Trophoblast cell (in vitro differentiated cells and primary cell): ENCODE data around the gene KPNA4.

Experiments
- DNase-seq, 2 donors: peaks; one replicate each; pipeline ENCODE4 v3.0.0-alpha.2; 2016
- H2AFZ ChIP-seq: 2 replicates; pipeline ENCODE4 v1.6.1; 2013; ENCODE audit warnings: low read length, moderate library complexity, mild to moderate bottlenecking; ENCODE audit not compliant: insufficient read depth, poor library complexity
- H2AK5ac ChIP-seq: 2 replicates; pipeline ENCODE4 v1.6.1; 2013; ENCODE audit warnings: mild to moderate bottlenecking, low read length
- H2BK120ac ChIP-seq: 2 replicates; pipeline ENCODE4 v1.6.1; 2013; ENCODE audit warnings: low read length, mild to moderate bottlenecking, moderate library complexity; ENCODE audit not compliant: insufficient read depth, poor library complexity
- H2BK12ac ChIP-seq: 2 replicates; pipeline ENCODE4 v1.6.1; 2013; ENCODE audit warnings: mild to moderate bottlenecking, low read length, moderate library complexity
- H2BK5ac ChIP-seq: 2 replicates; pipeline ENCODE4 v1.6.1; 2013; ENCODE audit warnings: low read length, low read depth, moderate library complexity, mild to moderate bottlenecking; ENCODE audit not compliant: poor library complexity
- H3K14ac ChIP-seq: 2 replicates; pipeline ENCODE4 v1.6.1; 2013; ENCODE audit warnings: mild to moderate bottlenecking, low read length
- H3K18ac ChIP-seq: 2 replicates; pipeline ENCODE4 v1.6.1; 2013; ENCODE audit warnings: mild to moderate bottlenecking, low read length
- H3K23ac ChIP-seq: 2 replicates; pipeline ENCODE4 v1.6.1; 2013; ENCODE audit warnings: low read length
- H3K27ac ChIP-seq: 2 replicates; pipeline ENCODE4 v1.5.1; 2013; ENCODE audit warnings: low read depth, mild to moderate bottlenecking, inconsistent platforms, low read length, moderate library complexity
- H3K27me3 ChIP-seq: 2 replicates; pipeline ENCODE4 v1.6.1; 2013; ENCODE audit warnings: inconsistent platforms, mild to moderate bottlenecking, low read length, moderate library complexity; ENCODE audit not compliant: insufficient read depth
- H3K36me3 ChIP-seq, 2 experiments: 1 replicate in 1 of 2; 2 replicates in 1 of 2; pipeline ENCODE4 v1.6.1; 2013; ENCODE audit warnings: low read length in 2 of 2, mild to moderate bottlenecking in 2 of 2, moderate library complexity in 1 of 2; ENCODE audit not compliant: insufficient read depth in 2 of 2, control insufficient read depth in 1 of 2
- H3K4ac ChIP-seq: 2 replicates; pipeline ENCODE4 v1.6.1; 2013; ENCODE audit warnings: low read depth, mild to moderate bottlenecking, low read length, moderate library complexity
- H3K4me1 ChIP-seq, 2 experiments: 1 replicate in 1 of 2; 2 replicates in 1 of 2; pipeline ENCODE4 v1.6.1; 2013; ENCODE audit warnings: low read length in 2 of 2, mild to moderate bottlenecking in 2 of 2, moderate library complexity in 1 of 2; ENCODE audit not compliant: insufficient read depth in 2 of 2, control insufficient read depth in 1 of 2
- H3K4me2 ChIP-seq: 2 replicates; pipeline ENCODE4 v1.6.1; 2013; ENCODE audit warnings: inconsistent platforms, mild to moderate bottlenecking, low read length, moderate library complexity
- H3K4me3 ChIP-seq: 2 replicates; pipeline ENCODE4 v1.5.1; 2013; ENCODE audit warnings: mild to moderate bottlenecking, low read depth, low read length, inconsistent platforms
- H3K79me1 ChIP-seq: one replicate; pipeline ENCODE4 v1.6.1; 2013; ENCODE audit warnings: low read length
- H3K79me2 ChIP-seq: 2 replicates; pipeline ENCODE4 v1.6.1; 2013; ENCODE audit warnings: low read length, mild to moderate bottlenecking; ENCODE audit not compliant: control insufficient read depth, insufficient read depth, poor library complexity
- H3K9ac ChIP-seq: 2 replicates; pipeline ENCODE4 v1.6.1; 2013; ENCODE audit warnings: mild to moderate bottlenecking, low read length
- H3K9me3 ChIP-seq: 2 replicates; pipeline ENCODE4 v1.6.1; 2013; ENCODE audit warnings: low read depth, mild to moderate bottlenecking, control low read depth, inconsistent platforms, low read length; ENCODE audit not compliant: insufficient read depth
- H4K12ac ChIP-seq: 2 replicates; pipeline ENCODE4 v1.6.1; 2013; ENCODE audit warnings: low read depth, mild to moderate bottlenecking, low read length, moderate library complexity
- H4K8ac ChIP-seq: 2 replicates; pipeline ENCODE4 v1.6.1; 2013; ENCODE audit warnings: low read depth, mild to moderate bottlenecking, low read length, moderate library complexity
- H4K91ac ChIP-seq: one replicate; pipeline ENCODE4 v1.6.1; 2013; ENCODE audit warnings: low read depth, mild to moderate bottlenecking, low read length, moderate library complexity
- WGBS: extraction: QIAGEN DNeasy Blood & Tissue Kit; methylation state at CpG from one replicate; pipeline ENCODE4 v1.1.7; 2013; ENCODE audit warnings: missing lambda C conversion rate; ENCODE audit not compliant: insufficient read length, insufficient coverage; ENCODE audit errors: extremely low coverage; 5-methylcytosine and 5-hydroxymethylcytosine counted together

The KPNA4 gene

GRCh38 chr3:160478338-160478737 lies 87.0 kb downstream of the KPNA4 start:
- WGBS, result no CpG with 5 or more reads among the region's 5 CpGs
- Histone ChIP-seq H3K4me2 (no peak overlapping the region), H3K18ac (no peak overlapping the region), H3K27me3 (no peaks in the 10 kb centered on the region), H2BK12ac (no peak overlapping the region), H3K23ac (no peak overlapping the region), H2AK5ac (no peak overlapping the region), H3K79me1 (no peaks in the 10 kb centered on the region), H3K4ac (no peak overlapping the region), H3K4me1 (peaks cover 4 to 5% of the 10 kb centered on the region in 2 experiments), H4K12ac (no peak overlapping the region), H3K27ac (peak overlapping the region; percentile 23), H2BK5ac (no peak overlapping the region), H3K9ac (no peak overlapping the region), H3K14ac (no peak overlapping the region), H3K79me2 (no peaks in the 10 kb centered on the region), H4K91ac (no peak overlapping the region), H3K4me3 (no peak overlapping the region), H3K9me3 (no peaks in the 10 kb centered on the region), H2BK120ac (no peak overlapping the region), H4K8ac (no peak overlapping the region), H3K36me3 (no peaks in the 10 kb centered on the region), H2AFZ (no peak overlapping the region)
- peak in 1 of 2 donors; percentile 19 for DNase-seq

GRCh38 chr3:160477750-160478149 lies 87.6 kb downstream of the KPNA4 start:
- Histone ChIP-seq H3K36me3 (no peaks in the 10 kb centered on the region), H4K12ac (no peak overlapping the region), H3K79me1 (no peaks in the 10 kb centered on the region), H3K18ac (no peak overlapping the region), H3K79me2 (no peaks in the 10 kb centered on the region), H3K27ac (peak overlapping the region; percentile 23), H4K91ac (no peak overlapping the region), H2BK5ac (no peak overlapping the region), H4K8ac (no peak overlapping the region), H3K27me3 (no peaks in the 10 kb centered on the region), H3K4me1 (peaks cover 4 to 5% of the 10 kb centered on the region in 2 experiments), H3K23ac (no peak overlapping the region), H3K9ac (no peak overlapping the region), H3K14ac (no peak overlapping the region), H3K4me2 (peak overlapping the region; percentile 29), H2BK12ac (no peak overlapping the region), H2BK120ac (no peak overlapping the region), H3K4me3 (no peak overlapping the region), H3K4ac (no peak overlapping the region), H2AFZ (no peak overlapping the region), H3K9me3 (no peaks in the 10 kb centered on the region), H2AK5ac (no peak overlapping the region)
- peak; percentile 53 to 58 for DNase-seq
- WGBS, result no CpG with 5 or more reads among the region's 5 CpGs

- H4K8ac ChIP-seq, result no peak overlapping the region
- H2BK5ac ChIP-seq, result no peak overlapping the region
- H3K79me2 ChIP-seq, result no peaks in the 10 kb centered on the region
- no peaks in the 10 kb centered on the region for H3K36me3 ChIP-seq
- WGBS, result no CpG with 5 or more reads among the region's 2 CpGs
- H3K27me3 ChIP-seq, result no peaks in the 10 kb centered on the region
- no peaks in the 10 kb centered on the region for H3K79me1 ChIP-seq
- no peak overlapping the region for H2AK5ac ChIP-seq
- no peak overlapping the region for H4K91ac ChIP-seq
- no peak overlapping the region for H4K12ac ChIP-seq
- H2BK12ac ChIP-seq, result no peak overlapping the region
- no peak overlapping the region for H3K23ac ChIP-seq
- peaks cover 4 to 5% of the 10 kb centered on the region in 2 experiments for H3K4me1 ChIP-seq
- H3K14ac ChIP-seq, result no peak overlapping the region
- H3K9ac ChIP-seq, result no peak overlapping the region
- H3K4me2 ChIP-seq, result no peak overlapping the region
- H3K9me3 ChIP-seq, result peaks cover 2% of the 10 kb centered on the region
- H3K27ac ChIP-seq, result no peak overlapping the region
- H3K18ac ChIP-seq, result no peak overlapping the region
- H2BK120ac ChIP-seq, result no peak overlapping the region
- DNase-seq, result no peak
- H3K4me3 ChIP-seq, result no peak overlapping the region
- H2AFZ ChIP-seq, result no peak overlapping the region
- no peak overlapping the region for H3K4ac ChIP-seq
Measured at GRCh38 chr3:160475884-160476283, 89.5 kb downstream of the KPNA4 start.

- no peak for DNase-seq
- H2AK5ac ChIP-seq, result no peak overlapping the region
- no peaks in the 10 kb centered on the region for H3K79me1 ChIP-seq
- H3K4me1 ChIP-seq, result peaks cover 4 to 5% of the 10 kb centered on the region in 2 experiments
- H3K27ac ChIP-seq, result no peak overlapping the region
- H3K9me3 ChIP-seq, result peaks cover 4% of the 10 kb centered on the region
- H3K79me2 ChIP-seq, result no peaks in the 10 kb centered on the region
- no peak overlapping the region for H4K8ac ChIP-seq
- no peak overlapping the region for H4K91ac ChIP-seq
- H2BK5ac ChIP-seq, result no peak overlapping the region
- H3K18ac ChIP-seq, result no peak overlapping the region
- no peak overlapping the region for H2AFZ ChIP-seq
- H3K4me2 ChIP-seq, result no peak overlapping the region
- H3K14ac ChIP-seq, result no peak overlapping the region
- H2BK120ac ChIP-seq, result no peak overlapping the region
- H3K9ac ChIP-seq, result no peak overlapping the region
- H3K4me3 ChIP-seq, result no peak overlapping the region
- no peak overlapping the region for H3K23ac ChIP-seq
- H3K4ac ChIP-seq, result no peak overlapping the region
- no peak overlapping the region for H4K12ac ChIP-seq
- no peaks in the 10 kb centered on the region for H3K27me3 ChIP-seq
- H3K36me3 ChIP-seq, result no peaks in the 10 kb centered on the region
- no peak overlapping the region for H2BK12ac ChIP-seq
- no CpG with 5 or more reads among the region's 2 CpGs for WGBS
Measured at GRCh38 chr3:160475153-160475552, 90.2 kb downstream of the KPNA4 start.
